ENCODE results near the gene RTL3. TPM values are rescaled to one million over a fixed set of nuclear protein-coding genes. Genes with fewer than 3 reads are reported as not detected.

Gene RTL3
- total RNA-seq, 1 experiment from 2014 or later, result not detected

DNA sequence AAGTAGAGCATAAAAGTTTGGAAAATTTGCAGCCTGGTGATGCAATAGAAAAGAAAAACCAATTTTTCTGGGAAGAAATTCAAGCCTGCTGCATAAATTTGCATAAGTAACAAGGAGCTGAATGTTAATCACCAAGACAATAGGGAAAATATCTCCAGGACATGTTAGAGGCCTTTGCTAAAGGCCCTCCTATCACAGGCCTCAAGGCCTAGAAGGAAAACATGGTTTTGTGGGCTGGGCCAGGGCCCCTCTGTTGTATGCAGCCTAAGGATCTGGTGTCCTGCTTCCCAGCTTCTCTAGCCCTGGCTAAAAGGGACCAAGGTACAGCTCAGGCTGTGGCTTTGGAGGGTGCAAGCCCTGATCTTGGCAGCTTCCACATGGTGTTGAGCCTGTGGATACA is 6.2 kb upstream of the RTL3 start:
- H3K27ac ChIP-seq (ENCODE audit: low read length), result no peak overlapping the region
- no peak for DNase-seq
- no peak overlapping the region for H3K9ac ChIP-seq (ENCODE audit: low read length)
- H3K79me2 ChIP-seq (ENCODE audit: low read length), result no peaks in the 10 kb centered on the region
- H3K9me3 ChIP-seq (ENCODE audit: low read length), result no peaks in the 10 kb centered on the region
- H2AFZ ChIP-seq (ENCODE audit: low read length), result no peak overlapping the region
- H3K4me2 ChIP-seq (ENCODE audit: low read depth, low read length, poor library complexity, severe bottlenecking), result no peak overlapping the region
- no peaks in the 10 kb centered on the region for H3K27me3 ChIP-seq (ENCODE audit: low read length)
- no peaks in the 10 kb centered on the region for H3K9me2 ChIP-seq (replicated peaks; ENCODE audit: insufficient read depth, low read length)
- no peaks in the 10 kb centered on the region for H3K4me1 ChIP-seq (ENCODE audit: low read length)
- no peaks in the 10 kb centered on the region for H4K20me1 ChIP-seq (ENCODE audit: insufficient read depth, low read depth, low read length)
- H3K36me3 ChIP-seq (ENCODE audit: insufficient read depth, low read length), result no peaks in the 10 kb centered on the region
- H3K4me3 ChIP-seq (ENCODE audit: low read length), result no peak overlapping the region

DNA sequence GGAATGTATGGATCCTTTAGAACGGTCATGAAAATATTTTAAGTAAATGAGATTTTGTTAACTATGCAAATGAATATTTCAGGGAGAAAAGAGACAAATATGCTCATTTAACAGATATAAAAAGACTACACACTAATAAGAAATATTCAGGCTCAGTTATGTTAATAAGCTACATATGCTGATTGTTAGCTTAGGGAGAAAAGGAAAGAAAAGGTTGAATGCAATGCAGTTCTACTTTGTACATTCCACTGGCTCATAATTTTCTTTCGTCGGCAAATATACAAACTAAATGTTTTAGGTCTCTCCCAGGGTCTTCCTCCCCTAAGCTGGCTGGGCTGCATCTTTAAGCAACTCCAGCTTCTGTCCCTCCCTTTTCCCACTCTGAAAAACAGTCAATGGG is 2.7 kb upstream of the RTL3 start:
- no peak for DNase-seq
- Histone ChIP-seq H3K36me3 (ENCODE audit: insufficient read depth, low read length) (no peaks in the 10 kb centered on the region), H3K4me1 (ENCODE audit: low read length) (no peaks in the 10 kb centered on the region)

DNA sequence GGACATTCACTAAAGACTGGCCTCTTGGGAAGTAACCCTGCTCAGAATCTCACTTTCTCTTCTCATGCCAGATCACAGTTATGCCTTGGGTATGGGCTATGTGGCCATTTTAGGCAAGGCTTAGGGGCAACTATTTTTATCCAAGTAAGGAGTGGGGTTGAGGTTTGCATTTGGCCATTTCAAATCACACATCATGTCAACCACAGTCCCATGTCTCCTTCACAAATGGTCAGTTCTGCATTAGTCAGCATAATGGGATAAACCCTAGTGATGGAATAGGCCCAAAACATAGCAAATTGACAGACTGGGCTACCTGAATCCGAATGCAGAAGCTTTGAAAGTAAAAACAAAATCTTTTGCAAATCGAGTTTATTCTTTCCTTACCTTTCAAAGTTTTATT is 827 bp upstream of the RTL3 start:
- no peak for DNase-seq
- Histone ChIP-seq H3K36me3 (ENCODE audit: insufficient read depth, low read length) (no peaks in the 10 kb centered on the region), H3K9me3 (ENCODE audit: low read length) (no peaks in the 10 kb centered on the region; the same call in 1 of the 2 replicates), H3K27me3 (ENCODE audit: low read length) (no peaks in the 10 kb centered on the region), H3K4me3 (ENCODE audit: low read length) (no peak overlapping the region), H4K20me1 (ENCODE audit: insufficient read depth, low read depth, low read length) (no peaks in the 10 kb centered on the region), H2AFZ (ENCODE audit: low read length) (no peak overlapping the region), H3K27ac (ENCODE audit: low read length) (no peak overlapping the region), H3K9me2 (replicated peaks; ENCODE audit: insufficient read depth, low read length) (no peaks in the 10 kb centered on the region), H3K4me1 (ENCODE audit: low read length) (no peaks in the 10 kb centered on the region), H3K79me2 (ENCODE audit: low read length) (no peaks in the 10 kb centered on the region), H3K9ac (ENCODE audit: low read length) (no peak overlapping the region), H3K4me2 (ENCODE audit: low read depth, low read length, poor library complexity, severe bottlenecking) (no peak overlapping the region)

More for the DNA sequence above, 2.7 kb upstream of the RTL3 start:
- H3K27me3 ChIP-seq (ENCODE audit: low read length), result no peaks in the 10 kb centered on the region
- H3K79me2 ChIP-seq (ENCODE audit: low read length), result no peaks in the 10 kb centered on the region
- no peaks in the 10 kb centered on the region for H4K20me1 ChIP-seq (ENCODE audit: insufficient read depth, low read depth, low read length)
- no peak overlapping the region for H2AFZ ChIP-seq (ENCODE audit: low read length)
- H3K9me3 ChIP-seq (ENCODE audit: low read length), result no peaks in the 10 kb centered on the region; the same call in 1 of the 2 replicates
- no peak overlapping the region for H3K4me2 ChIP-seq (ENCODE audit: low read depth, low read length, poor library complexity, severe bottlenecking)
- no peak overlapping the region for H3K9ac ChIP-seq (ENCODE audit: low read length)
- no peak overlapping the region for H3K4me3 ChIP-seq (ENCODE audit: low read length)
- H3K9me2 ChIP-seq (replicated peaks; ENCODE audit: insufficient read depth, low read length), result no peaks in the 10 kb centered on the region
- no peak overlapping the region for H3K27ac ChIP-seq (ENCODE audit: low read length)

DNA sequence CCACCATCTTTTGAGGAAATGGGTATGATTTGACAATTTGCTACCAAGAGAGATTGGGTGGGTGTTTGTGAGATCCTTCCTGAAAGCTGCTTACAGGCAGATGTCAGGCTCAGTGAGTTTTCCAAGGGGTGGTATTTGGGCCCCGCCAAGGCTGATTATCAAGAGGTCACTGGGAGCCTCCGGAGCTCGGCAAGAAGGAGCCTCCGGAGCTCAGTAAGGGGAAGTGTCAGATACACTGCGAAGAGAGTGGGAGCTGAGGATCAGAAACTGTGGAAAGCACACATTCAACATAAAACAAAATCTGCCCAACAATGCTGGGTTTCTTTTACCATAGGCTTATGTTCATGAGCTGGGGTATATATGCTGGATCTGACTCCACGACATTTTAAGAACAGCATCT is 714 bp downstream of the RTL3 start:
- Histone ChIP-seq H3K9me2 (replicated peaks; ENCODE audit: insufficient read depth, low read length) (no peaks in the 10 kb centered on the region), H3K27me3 (ENCODE audit: low read length) (no peaks in the 10 kb centered on the region), H4K20me1 (ENCODE audit: insufficient read depth, low read depth, low read length) (no peaks in the 10 kb centered on the region), H3K36me3 (ENCODE audit: insufficient read depth, low read length) (no peaks in the 10 kb centered on the region), H3K27ac (ENCODE audit: low read length) (no peak overlapping the region), H3K79me2 (ENCODE audit: low read length) (no peaks in the 10 kb centered on the region), H3K4me1 (ENCODE audit: low read length) (no peaks in the 10 kb centered on the region), H3K9me3 (ENCODE audit: low read length) (no peaks in the 10 kb centered on the region; the same call in 1 of the 2 replicates), H3K9ac (ENCODE audit: low read length) (no peak overlapping the region), H3K4me2 (ENCODE audit: low read depth, low read length, poor library complexity, severe bottlenecking) (no peak overlapping the region), H2AFZ (ENCODE audit: low read length) (no peak overlapping the region), H3K4me3 (ENCODE audit: low read length) (no peak overlapping the region)
- no peak for DNase-seq

DNA sequence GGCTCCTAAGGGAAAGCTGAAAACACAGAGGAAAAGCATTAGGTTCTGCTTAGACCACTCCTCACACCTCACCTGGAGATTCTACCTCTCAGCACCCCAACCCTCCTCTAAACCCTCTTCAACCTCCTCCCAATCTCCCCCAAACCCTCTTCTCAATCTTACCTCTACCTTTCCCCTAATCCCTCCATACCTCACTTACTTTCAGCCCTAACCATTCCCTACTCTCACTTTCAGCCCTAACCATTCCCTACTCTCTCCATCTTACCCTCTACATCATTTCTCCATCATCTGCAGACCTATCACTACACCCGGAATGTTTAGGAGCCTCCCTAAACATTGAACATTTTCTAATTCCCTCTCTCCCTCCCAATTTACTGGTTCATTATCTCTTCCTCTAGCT is 3.5 kb downstream of the RTL3 start:
- no peak for DNase-seq
- Histone ChIP-seq H3K4me2 (ENCODE audit: low read depth, low read length, poor library complexity, severe bottlenecking) (no peak overlapping the region), H3K4me3 (ENCODE audit: low read length) (no peak overlapping the region)

DNA sequence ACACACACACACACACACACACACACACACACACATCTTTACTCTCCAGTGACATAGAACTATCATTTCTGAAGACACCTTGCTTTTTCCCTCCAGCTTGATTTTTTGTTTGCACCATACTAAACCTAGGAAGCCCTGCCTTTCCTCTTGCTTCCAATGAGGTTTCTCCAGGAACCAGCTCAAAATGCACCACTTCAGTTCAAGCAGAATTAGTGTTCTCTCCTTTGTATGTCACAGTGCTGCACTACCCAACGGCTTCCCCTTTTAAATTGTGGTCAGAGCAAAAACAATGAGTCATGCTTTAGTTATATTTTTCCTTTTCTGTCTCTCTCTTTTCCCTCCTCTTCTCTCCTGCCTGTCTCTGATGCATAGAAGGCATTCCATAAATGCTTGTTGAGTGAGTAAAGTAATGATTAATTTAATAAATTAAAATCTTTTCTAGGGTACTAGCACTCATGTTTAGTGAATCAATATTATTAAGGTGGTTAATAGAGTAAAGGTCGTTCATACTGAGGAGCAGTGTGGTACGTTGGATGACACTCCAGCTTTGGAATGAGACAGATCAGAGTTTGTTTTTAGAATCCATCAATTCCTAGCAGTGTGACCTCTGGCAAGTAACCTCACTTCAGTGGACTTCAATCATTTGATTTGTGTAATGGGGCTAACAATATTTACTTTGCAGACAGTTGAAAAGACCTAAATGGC is 5.9 kb downstream of the RTL3 start:
- H3K4me2 ChIP-seq (ENCODE audit: low read depth, low read length, poor library complexity, severe bottlenecking), result no peak overlapping the region
- DNase-seq, result no peak
- H3K9me2 ChIP-seq (replicated peaks; ENCODE audit: insufficient read depth, low read length), result no peaks in the 10 kb centered on the region

More for the DNA sequence above, 3.5 kb downstream of the RTL3 start:
- H3K9ac ChIP-seq (ENCODE audit: low read length), result no peak overlapping the region
- no peaks in the 10 kb centered on the region for H3K79me2 ChIP-seq (ENCODE audit: low read length)
- no peaks in the 10 kb centered on the region for H3K9me2 ChIP-seq (replicated peaks; ENCODE audit: insufficient read depth, low read length)
- no peak overlapping the region for H3K27ac ChIP-seq (ENCODE audit: low read length)
- no peak overlapping the region for H2AFZ ChIP-seq (ENCODE audit: low read length)
- H4K20me1 ChIP-seq (ENCODE audit: insufficient read depth, low read depth, low read length), result no peaks in the 10 kb centered on the region
- no peaks in the 10 kb centered on the region for H3K4me1 ChIP-seq (ENCODE audit: low read length)
- no peaks in the 10 kb centered on the region; the same call in none of the 2 replicates for H3K9me3 ChIP-seq (ENCODE audit: low read length)
- no peaks in the 10 kb centered on the region for H3K27me3 ChIP-seq (ENCODE audit: low read length)
- H3K36me3 ChIP-seq (ENCODE audit: insufficient read depth, low read length), result no peaks in the 10 kb centered on the region

DNA sequence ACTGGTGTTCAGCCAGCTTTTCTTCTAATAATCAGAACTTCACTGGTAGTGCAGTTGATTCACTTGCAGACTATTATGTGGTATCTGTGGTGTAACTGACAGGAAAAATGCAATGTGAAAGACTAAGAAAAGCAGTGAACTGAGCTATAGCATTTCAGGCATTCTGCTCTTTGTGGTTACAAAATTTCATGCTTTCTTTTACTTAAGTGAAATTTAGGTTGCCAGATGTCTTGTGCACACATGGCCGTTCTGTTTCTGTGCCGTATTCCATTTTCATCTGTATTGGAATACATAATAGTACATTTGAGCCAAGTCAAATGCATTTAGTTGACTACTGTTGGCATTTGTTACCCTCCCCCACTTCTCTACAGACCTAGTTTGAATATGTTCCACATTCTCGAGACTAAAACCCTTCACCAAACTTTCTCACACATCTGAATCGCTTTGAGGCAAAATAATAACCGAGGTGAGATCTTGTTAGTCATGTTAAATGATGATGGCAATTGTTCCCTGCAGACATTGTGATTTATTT is 8.2 kb downstream of the RTL3 start:
- no peak for DNase-seq
- Histone ChIP-seq H3K27me3 (ENCODE audit: low read length) (no peaks in the 10 kb centered on the region), H3K27ac (ENCODE audit: low read length) (no peak overlapping the region), H3K79me2 (ENCODE audit: low read length) (no peaks in the 10 kb centered on the region), H3K9me2 (replicated peaks; ENCODE audit: insufficient read depth, low read length) (no peaks in the 10 kb centered on the region), H3K4me3 (ENCODE audit: low read length) (no peak overlapping the region), H3K36me3 (ENCODE audit: insufficient read depth, low read length) (no peaks in the 10 kb centered on the region), H2AFZ (ENCODE audit: low read length) (no peak overlapping the region), H3K4me1 (ENCODE audit: low read length) (no peaks in the 10 kb centered on the region), H4K20me1 (ENCODE audit: insufficient read depth, low read depth, low read length) (no peaks in the 10 kb centered on the region), H3K9ac (ENCODE audit: low read length) (no peak overlapping the region), H3K9me3 (ENCODE audit: low read length) (no peaks in the 10 kb centered on the region; the same call in 1 of the 2 replicates), H3K4me2 (ENCODE audit: low read depth, low read length, poor library complexity, severe bottlenecking) (no peak overlapping the region)

More for the DNA sequence above, 5.9 kb downstream of the RTL3 start:
- Histone ChIP-seq H3K79me2 (ENCODE audit: low read length) (no peaks in the 10 kb centered on the region), H3K36me3 (ENCODE audit: insufficient read depth, low read length) (no peaks in the 10 kb centered on the region), H3K27ac (ENCODE audit: low read length) (no peak overlapping the region), H3K9me3 (ENCODE audit: low read length) (no peaks in the 10 kb centered on the region; the same call in none of the 2 replicates), H3K4me3 (ENCODE audit: low read length) (no peak overlapping the region), H3K27me3 (ENCODE audit: low read length) (no peaks in the 10 kb centered on the region), H3K9ac (ENCODE audit: low read length) (no peak overlapping the region), H2AFZ (ENCODE audit: low read length) (no peak overlapping the region), H3K4me1 (ENCODE audit: low read length) (no peaks in the 10 kb centered on the region), H4K20me1 (ENCODE audit: insufficient read depth, low read depth, low read length) (no peaks in the 10 kb centered on the region)

DNA sequence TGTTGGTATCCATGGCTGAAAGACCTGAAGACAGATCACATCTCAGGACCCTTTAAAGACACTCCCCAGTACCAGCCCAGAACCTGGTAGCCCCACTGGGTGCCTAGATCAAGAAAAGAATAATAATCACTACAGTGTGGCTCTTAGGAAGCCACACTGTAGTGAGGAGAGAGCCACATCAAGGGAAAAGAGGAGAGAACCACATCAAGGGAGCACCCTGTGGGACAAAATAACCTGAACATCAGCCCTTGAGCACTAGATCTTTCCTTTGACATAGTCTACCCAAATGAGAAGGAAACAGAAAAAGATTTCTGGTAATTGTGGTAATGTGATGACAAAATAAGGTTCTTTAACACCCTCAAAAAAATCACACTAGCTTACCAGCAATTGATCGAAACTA is 15.3 kb downstream of the RTL3 start:
- Histone ChIP-seq H4K20me1 (ENCODE audit: insufficient read depth, low read depth, low read length) (no peaks in the 10 kb centered on the region), H3K9ac (ENCODE audit: low read length) (no peak overlapping the region), H3K27me3 (ENCODE audit: low read length) (no peaks in the 10 kb centered on the region), H3K9me3 (ENCODE audit: low read length) (peaks cover 6% of the 10 kb centered on the region; the same call in 1 of the 2 replicates), H3K4me3 (ENCODE audit: low read length) (no peak overlapping the region), H3K9me2 (replicated peaks; ENCODE audit: insufficient read depth, low read length) (no peaks in the 10 kb centered on the region), H3K4me1 (ENCODE audit: low read length) (no peaks in the 10 kb centered on the region), H3K4me2 (ENCODE audit: low read depth, low read length, poor library complexity, severe bottlenecking) (no peak overlapping the region), H3K79me2 (ENCODE audit: low read length) (no peaks in the 10 kb centered on the region), H2AFZ (ENCODE audit: low read length) (no peak overlapping the region), H3K36me3 (ENCODE audit: insufficient read depth, low read length) (no peaks in the 10 kb centered on the region), H3K27ac (ENCODE audit: low read length) (no peak overlapping the region)
- DNase-seq, result no peak
